Panc1 (cell line): ENCODE measurements around the gene ROS1.
"Not testable (repeated sequence)": the region's sequence is repeated elsewhere in the genome, so short reads cannot be mapped to it uniquely, and the experiment has no call there.

ENCODE experiments used
- TCF7L2 ChIP-seq: IDR thresholded peaks from 2 replicates; pipeline ENCODE4 v1.6.1; 2011; ENCODE audit warnings: mild to moderate bottlenecking, low read depth, low read length, inconsistent platforms
- TF ChIP-seq, protein P1 (sequence below): fragments of 450-650 bp; IDR thresholded peaks from 2 replicates; pipeline ENCODE4 v1.5.1; 2017; ENCODE audit warnings: mild to moderate bottlenecking
- TF ChIP-seq, protein P2 (sequence below), 2 experiments: IDR thresholded peaks; 2 replicates each; pipeline ENCODE4 v1.6.1; 2011 to 2012; ENCODE audit warnings: low read depth in 2 of 2, control low read depth in 1 of 2, low read length in 1 of 2, mild to moderate bottlenecking in 1 of 2, moderate library complexity in 1 of 2; ENCODE audit not compliant: insufficient read depth in 1 of 2

DNA sequence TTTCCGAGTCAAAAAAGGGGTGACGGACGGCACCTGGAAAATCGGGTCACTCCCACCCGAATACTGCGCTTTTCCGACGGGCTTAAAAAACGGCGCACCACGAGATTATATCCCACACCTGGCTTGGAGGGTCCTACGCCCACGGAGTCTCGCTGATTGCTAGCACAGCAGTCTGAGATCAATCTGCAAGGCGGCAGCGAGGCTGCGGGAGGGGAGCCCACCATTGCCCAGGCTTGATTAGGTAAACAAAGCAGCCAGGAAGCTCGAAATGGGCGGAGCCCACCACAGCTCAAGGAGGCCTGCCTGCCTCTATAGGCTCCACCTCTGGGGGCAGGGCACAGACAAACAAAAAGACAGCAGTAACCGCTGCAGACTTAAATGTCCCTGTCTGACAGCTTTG lies 180.8 kb downstream of the ROS1 start:
- TF ChIP-seq, protein P1, sequence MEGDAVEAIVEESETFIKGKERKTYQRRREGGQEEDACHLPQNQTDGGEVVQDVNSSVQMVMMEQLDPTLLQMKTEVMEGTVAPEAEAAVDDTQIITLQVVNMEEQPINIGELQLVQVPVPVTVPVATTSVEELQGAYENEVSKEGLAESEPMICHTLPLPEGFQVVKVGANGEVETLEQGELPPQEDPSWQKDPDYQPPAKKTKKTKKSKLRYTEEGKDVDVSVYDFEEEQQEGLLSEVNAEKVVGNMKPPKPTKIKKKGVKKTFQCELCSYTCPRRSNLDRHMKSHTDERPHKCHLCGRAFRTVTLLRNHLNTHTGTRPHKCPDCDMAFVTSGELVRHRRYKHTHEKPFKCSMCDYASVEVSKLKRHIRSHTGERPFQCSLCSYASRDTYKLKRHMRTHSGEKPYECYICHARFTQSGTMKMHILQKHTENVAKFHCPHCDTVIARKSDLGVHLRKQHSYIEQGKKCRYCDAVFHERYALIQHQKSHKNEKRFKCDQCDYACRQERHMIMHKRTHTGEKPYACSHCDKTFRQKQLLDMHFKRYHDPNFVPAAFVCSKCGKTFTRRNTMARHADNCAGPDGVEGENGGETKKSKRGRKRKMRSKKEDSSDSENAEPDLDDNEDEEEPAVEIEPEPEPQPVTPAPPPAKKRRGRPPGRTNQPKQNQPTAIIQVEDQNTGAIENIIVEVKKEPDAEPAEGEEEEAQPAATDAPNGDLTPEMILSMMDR = not testable (repeated sequence)
- not testable (repeated sequence) for TF ChIP-seq TCF7L2
- TF ChIP-seq, protein P2, sequence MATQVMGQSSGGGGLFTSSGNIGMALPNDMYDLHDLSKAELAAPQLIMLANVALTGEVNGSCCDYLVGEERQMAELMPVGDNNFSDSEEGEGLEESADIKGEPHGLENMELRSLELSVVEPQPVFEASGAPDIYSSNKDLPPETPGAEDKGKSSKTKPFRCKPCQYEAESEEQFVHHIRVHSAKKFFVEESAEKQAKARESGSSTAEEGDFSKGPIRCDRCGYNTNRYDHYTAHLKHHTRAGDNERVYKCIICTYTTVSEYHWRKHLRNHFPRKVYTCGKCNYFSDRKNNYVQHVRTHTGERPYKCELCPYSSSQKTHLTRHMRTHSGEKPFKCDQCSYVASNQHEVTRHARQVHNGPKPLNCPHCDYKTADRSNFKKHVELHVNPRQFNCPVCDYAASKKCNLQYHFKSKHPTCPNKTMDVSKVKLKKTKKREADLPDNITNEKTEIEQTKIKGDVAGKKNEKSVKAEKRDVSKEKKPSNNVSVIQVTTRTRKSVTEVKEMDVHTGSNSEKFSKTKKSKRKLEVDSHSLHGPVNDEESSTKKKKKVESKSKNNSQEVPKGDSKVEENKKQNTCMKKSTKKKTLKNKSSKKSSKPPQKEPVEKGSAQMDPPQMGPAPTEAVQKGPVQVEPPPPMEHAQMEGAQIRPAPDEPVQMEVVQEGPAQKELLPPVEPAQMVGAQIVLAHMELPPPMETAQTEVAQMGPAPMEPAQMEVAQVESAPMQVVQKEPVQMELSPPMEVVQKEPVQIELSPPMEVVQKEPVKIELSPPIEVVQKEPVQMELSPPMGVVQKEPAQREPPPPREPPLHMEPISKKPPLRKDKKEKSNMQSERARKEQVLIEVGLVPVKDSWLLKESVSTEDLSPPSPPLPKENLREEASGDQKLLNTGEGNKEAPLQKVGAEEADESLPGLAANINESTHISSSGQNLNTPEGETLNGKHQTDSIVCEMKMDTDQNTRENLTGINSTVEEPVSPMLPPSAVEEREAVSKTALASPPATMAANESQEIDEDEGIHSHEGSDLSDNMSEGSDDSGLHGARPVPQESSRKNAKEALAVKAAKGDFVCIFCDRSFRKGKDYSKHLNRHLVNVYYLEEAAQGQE (IDR thresholded peaks at IDR 0.05; ENCODE audit: insufficient read depth in 1 of 2, low read depth in 2 of 2, low read length in 1 of 2) = not testable (repeated sequence)
